Gastroesophageal sphincter (tissue), 4 donors: ENCODE measurements around the gene TSFM. TPM values are rescaled to one million over a fixed set of nuclear protein-coding genes. Genes with fewer than 3 reads are reported as not detected.

ENCODE experiments used
- ATAC-seq: fragments of 150-250 bp; one replicate; pipeline ENCODE4 v1.9.1; 2016; ENCODE audit warnings: mild to moderate bottlenecking, moderate library complexity
- H3K27ac ChIP-seq, 4 donors: fragments of 200-600 bp; sonication (generic) in 3 of 4; 1 replicate in 3 of 4; 2 replicates in 1 of 4; pipeline ENCODE4 v1.5.1; 2016 to 2019
- H3K27me3 ChIP-seq: fragments of 200-600 bp; sonication (generic); one replicate; pipeline ENCODE4 v1.5.1; 2019
- H3K36me3 ChIP-seq, 2 donors: fragments of 200-600 bp; sonication (generic); one replicate each; pipeline ENCODE4 v1.5.1; 2019; ENCODE audit warnings: control low read depth in 1 of 2
- H3K4me1 ChIP-seq, 3 donors: fragments of 200-600 bp; sonication (generic); 1 replicate in 2 of 3; 2 replicates in 1 of 3; pipeline ENCODE4 v1.5.1; 2016 to 2019; ENCODE audit warnings: control low read depth in 2 of 3
- H3K4me3 ChIP-seq, 2 donors: fragments of 200-600 bp; sonication (generic); one replicate each; pipeline ENCODE4 v1.5.1; 2019; ENCODE audit warnings: mild to moderate bottlenecking in 1 of 2, moderate library complexity in 1 of 2
- H3K9me3 ChIP-seq, 3 donors: fragments of 200-600 bp; sonication (generic); one replicate each; pipeline ENCODE4 v1.5.1; 2017 to 2019; ENCODE audit warnings: control low read depth in 2 of 3
- EP300 ChIP-seq: sonication (generic); formaldehyde crosslinking; IDR thresholded peaks from one replicate; pipeline ENCODE4 v1.6.1; 2017; ENCODE audit warnings: antibody characterized with exemption, mild to moderate bottlenecking
- POLR2A ChIP-seq, 2 donors: fragments of 450-650 bp; IDR thresholded peaks; one replicate each; pipeline ENCODE4 v1.6.1; 2017; ENCODE audit warnings: antibody characterized with exemption in 2 of 2, mild to moderate bottlenecking in 2 of 2, moderate library complexity in 1 of 2
- POLR2AphosphoS5 ChIP-seq: sonication (generic); formaldehyde crosslinking; IDR thresholded peaks from one replicate; pipeline ENCODE4 v1.6.1; 2017; ENCODE audit warnings: antibody characterized with exemption
- WGBS, 2 donors: methylation state at CpG; one replicate each; pipeline ENCODE4 v1.1.5; 2018; ENCODE audit warnings: low coverage in 1 of 2; 5-methylcytosine and 5-hydroxymethylcytosine counted together
- small RNA-seq, 4 donors: library from RNA; depleted of rRNA; stranded (forward); fragments of <200 nt; gene quantifications; one replicate each; pipeline ENCODE3, GENCODE V24; 2016
- total RNA-seq, 4 donors: library from RNA; depleted of rRNA; stranded (reverse); fragments of >200 nt; gene quantifications; one replicate each; pipeline ENCODE4 v1.1.0, GENCODE V29; 2016
- TF ChIP-seq, protein P1 (sequence below), 4 experiments: fragments of 200-600 bp in 2 of 4; fragments of 450-650 bp in 2 of 4; sonication (generic) in 1 of 4; IDR thresholded peaks; one replicate each; pipeline ENCODE4 v1.5.1; 2017 to 2019; ENCODE audit warnings: antibody characterized with exemption in 4 of 4, mild to moderate bottlenecking in 2 of 4, moderate library complexity in 2 of 4

The TSFM gene
- total RNA-seq, 4 donors from 2014 or later = 26.4 to 30.9 (median 29.1) TPM

- no peaks in the 10 kb centered on the region for H3K36me3 ChIP-seq
- H3K4me1 ChIP-seq = peaks cover 0 to 56% (median 31%) of the 10 kb centered on the region in 3 donors
- peak; percentile 25 for TF ChIP-seq POLR2AphosphoS5
- no peak for TF ChIP-seq EP300
- peak; percentile 32 to 47 for TF ChIP-seq POLR2A (IDR thresholded peaks at IDR 0.05)
- peak overlapping the region; percentile 97 to 100 (median 98) for H3K27ac ChIP-seq
- H3K4me3 ChIP-seq = peak overlapping the region; percentile 95 to 98
- H3K9me3 ChIP-seq = no peaks in the 10 kb centered on the region
- no peaks in the 10 kb centered on the region for H3K27me3 ChIP-seq
- WGBS, 2 donors = 0% methylated on average over 5 of the region's 81 CpGs; no CpG with 5 or more reads in 1 of the 2 donors
- ATAC-seq = peak; percentile 19
Observed at GRCh38 chr12:57845478-57846284, 63.1 kb downstream of the TSFM start.

- H3K36me3 ChIP-seq = no peaks in the 10 kb centered on the region
- no CpG with 5 or more reads among the region's 26 CpGs for WGBS, 2 donors
- H3K27me3 ChIP-seq = no peaks in the 10 kb centered on the region
- H3K9me3 ChIP-seq = no peaks in the 10 kb centered on the region
- peak overlapping the region; percentile 97 to 100 (median 98) for H3K27ac ChIP-seq
- no peak for TF ChIP-seq POLR2AphosphoS5
- no peak for TF ChIP-seq POLR2A (IDR thresholded peaks at IDR 0.05)
- no peak for TF ChIP-seq EP300
- TF ChIP-seq, protein P1, sequence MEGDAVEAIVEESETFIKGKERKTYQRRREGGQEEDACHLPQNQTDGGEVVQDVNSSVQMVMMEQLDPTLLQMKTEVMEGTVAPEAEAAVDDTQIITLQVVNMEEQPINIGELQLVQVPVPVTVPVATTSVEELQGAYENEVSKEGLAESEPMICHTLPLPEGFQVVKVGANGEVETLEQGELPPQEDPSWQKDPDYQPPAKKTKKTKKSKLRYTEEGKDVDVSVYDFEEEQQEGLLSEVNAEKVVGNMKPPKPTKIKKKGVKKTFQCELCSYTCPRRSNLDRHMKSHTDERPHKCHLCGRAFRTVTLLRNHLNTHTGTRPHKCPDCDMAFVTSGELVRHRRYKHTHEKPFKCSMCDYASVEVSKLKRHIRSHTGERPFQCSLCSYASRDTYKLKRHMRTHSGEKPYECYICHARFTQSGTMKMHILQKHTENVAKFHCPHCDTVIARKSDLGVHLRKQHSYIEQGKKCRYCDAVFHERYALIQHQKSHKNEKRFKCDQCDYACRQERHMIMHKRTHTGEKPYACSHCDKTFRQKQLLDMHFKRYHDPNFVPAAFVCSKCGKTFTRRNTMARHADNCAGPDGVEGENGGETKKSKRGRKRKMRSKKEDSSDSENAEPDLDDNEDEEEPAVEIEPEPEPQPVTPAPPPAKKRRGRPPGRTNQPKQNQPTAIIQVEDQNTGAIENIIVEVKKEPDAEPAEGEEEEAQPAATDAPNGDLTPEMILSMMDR (IDR thresholded peaks at IDR 0.05) = no peak
- H3K4me1 ChIP-seq = peaks cover 0 to 56% (median 28%) of the 10 kb centered on the region in 3 donors
- peak; percentile 13 for ATAC-seq
- peak overlapping the region; percentile 95 to 98 for H3K4me3 ChIP-seq
Observed at GRCh38 chr12:57846285-57846576, 63.6 kb downstream of the TSFM start.

DNA sequence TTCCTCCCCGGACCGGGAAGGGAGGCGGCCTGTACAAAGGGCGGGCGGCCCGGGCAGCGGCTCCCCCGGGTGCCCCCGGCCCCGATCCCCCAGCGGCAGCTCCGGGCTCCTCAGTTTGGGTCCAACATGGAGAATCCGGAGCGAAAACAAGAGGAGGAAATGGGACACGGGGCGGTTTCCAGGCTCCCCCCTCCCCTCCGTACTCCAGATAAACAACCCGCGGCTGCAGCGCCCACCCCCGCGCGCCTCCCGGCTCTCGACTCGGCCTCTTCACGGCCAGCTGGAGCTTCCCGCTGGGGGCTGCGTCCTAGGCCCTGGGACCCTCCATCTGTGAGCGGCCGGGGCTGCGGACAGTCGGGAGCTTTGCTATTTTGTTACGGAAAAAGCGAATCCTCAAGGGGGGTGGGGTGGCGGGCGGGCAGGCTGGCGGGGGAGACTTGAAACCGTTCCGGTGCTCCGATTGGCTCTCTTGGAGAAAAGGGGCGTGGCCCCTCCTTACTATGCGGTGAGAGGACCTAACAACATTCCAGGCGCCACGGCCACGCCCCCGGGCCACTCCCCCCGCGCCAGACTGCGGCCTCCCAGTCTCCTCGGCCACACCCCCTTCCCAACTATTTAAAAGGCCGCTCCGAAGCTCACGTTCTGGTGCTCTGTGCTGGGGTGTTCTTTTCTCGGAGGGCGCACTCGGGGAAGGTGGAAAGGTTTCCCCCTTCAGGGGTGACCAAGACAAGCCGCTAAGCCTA is 64.2 kb downstream of the TSFM start, which contains the start of gene CTDSP2:
CTDSP2 (minus strand) TSS at position 153 of the 743 bp plus-strand sequence. CDS start 294 bp downstream, outside the sequence.
- Histone ChIP-seq H3K27ac (peak within 1 kb of the TSS; percentile 97 to 100 (median 98)), H3K9me3 (no peaks in the 10 kb centered on the region), H3K4me1 (peaks cover 0 to 56% (median 23%) of the 10 kb centered on the region in 3 donors), H3K4me3 (peak within 1 kb of the TSS; percentile 95 to 98), H3K27me3 (no peaks in the 10 kb centered on the region), H3K36me3 (no peaks in the 10 kb centered on the region)
- ATAC-seq = peak; percentile 91
- TF ChIP-seq POLR2AphosphoS5 = peak; percentile 41
- TF ChIP-seq, protein P1 (IDR thresholded peaks at IDR 0.05) = no peak
- TF ChIP-seq EP300 = no peak
- peak; percentile 13 to 57 for TF ChIP-seq POLR2A (IDR thresholded peaks at IDR 0.05)
- 0% methylated on average over 3 to 5 of the region's 58 CpGs for WGBS, 2 donors

Small RNA genes within 50 kb of the gene (small RNA-seq; reads per million reads assigned to genes)
- 3.6 to 13.1 (median 6.4) reads per million in 4 donors for gene MIR26A2
- 0 reads per million in 4 donors for gene RNU6-1083P

Other genes starting within 250 kb of the TSFM start
- 100 to 1,000 TPM; 138 to 204 (median 182) TPM for gene DCTN2, start 235.6 kb upstream of the TSFM start, total RNA-seq
- 1 to 10 TPM in 3 of 4 donors, under 1 TPM in 1; 0.89 to 4.7 (median 1.6) TPM for gene KIF5A, start 232.7 kb upstream of the TSFM start, total RNA-seq
- gene PIP4K2C, start 191.6 kb upstream of the TSFM start, total RNA-seq = 10 to 100 TPM; 21.7 to 38.7 (median 33.1) TPM
- 10 to 100 TPM; 34.6 to 70.2 (median 53.2) TPM for gene DTX3, start 178.0 kb upstream of the TSFM start, total RNA-seq
- 100 to 1,000 TPM; 116 to 140 (median 128) TPM for gene ARHGEF25, start 171.4 kb upstream of the TSFM start, total RNA-seq
- 10 to 100 TPM in 1 of 4 donors, 1 to 10 TPM in 3; 2.3 to 10.1 (median 5.0) TPM for gene B4GALNT1, start 149.6 kb upstream of the TSFM start, total RNA-seq
- gene OS9, start 88.7 kb upstream of the TSFM start, total RNA-seq = 100 to 1,000 TPM; 161 to 235 (median 186) TPM
- gene AGAP2, start 44.0 kb upstream of the TSFM start, total RNA-seq = 1 to 10 TPM; 1.6 to 4.2 (median 3.3) TPM
- gene TSPAN31, start 37.7 kb upstream of the TSFM start, total RNA-seq = 10 to 100 TPM; 47.0 to 75.8 (median 53.2) TPM
- gene CDK4, start 30.5 kb upstream of the TSFM start, total RNA-seq = 100 to 1,000 TPM in 2 of 4 donors, 10 to 100 TPM in 2; 56.7 to 107 (median 101) TPM
- 10 to 100 TPM in 1 of 4 donors, 1 to 10 TPM in 3; 3.4 to 11.1 (median 7.9) TPM for gene MARCHF9, start 27.7 kb upstream of the TSFM start, total RNA-seq
- under 1 TPM in 3 of 4 donors, not detected in 1; 0.27 to 0.57 (median 0.31) TPM for gene CYP27B1, start 15.7 kb upstream of the TSFM start, total RNA-seq
- 10 to 100 TPM in 1 of 4 donors, 1 to 10 TPM in 3; 4.8 to 11.0 (median 7.8) TPM for gene METTL1, start 10.7 kb upstream of the TSFM start, total RNA-seq
- gene EEF1AKMT3, start 10.2 kb upstream of the TSFM start, total RNA-seq = 10 to 100 TPM; 10.8 to 19.5 (median 11.7) TPM
- 1 to 10 TPM; 1.4 to 9.3 (median 2.3) TPM for gene AVIL, start 35.9 kb downstream of the TSFM start, total RNA-seq
- gene CTDSP2, start 63.9 kb downstream of the TSFM start, total RNA-seq = 100 to 1,000 TPM; 151 to 190 (median 170) TPM
- 10 to 100 TPM in 3 of 4 donors, 1 to 10 TPM in 1; 7.2 to 24.4 (median 14.7) TPM for gene ATP23, start 158.8 kb downstream of the TSFM start, total RNA-seq